Measurements from ENCODE around the gene NHERF1.

The NHERF1 gene

GRCh38 chr17:74784125-74784810, 35.8 kb downstream of the NHERF1 start:
- no peak for DNase-seq (ENCODE audit: low read depth)

- no peak for DNase-seq (ENCODE audit: low read depth)
Observed at GRCh38 chr17:74785096-74785980, 36.9 kb downstream of the NHERF1 start.

- no peak for DNase-seq (ENCODE audit: low read depth)
Observed at GRCh38 chr17:74785981-74786360, 37.5 kb downstream of the NHERF1 start.

- no peak for DNase-seq (ENCODE audit: low read depth)
Observed at GRCh38 chr17:74786431-74787055, 38.1 kb downstream of the NHERF1 start.

GRCh38 chr17:74790161-74791058, 42.0 kb downstream of the NHERF1 start:
- no peak for DNase-seq (ENCODE audit: low read depth)

- no peak for DNase-seq (ENCODE audit: low read depth)
Observed at GRCh38 chr17:74792586-74793105, 44.2 kb downstream of the NHERF1 start.

GRCh38 chr17:74795327-74796020, 47.0 kb downstream of the NHERF1 start:
- DNase-seq (ENCODE audit: low read depth) = no peak

- no peak for DNase-seq (ENCODE audit: low read depth)
Observed at GRCh38 chr17:74796211-74796610, 47.8 kb downstream of the NHERF1 start.

GRCh38 chr17:74796866-74797265, 48.4 kb downstream of the NHERF1 start:
- no peak for DNase-seq (ENCODE audit: low read depth)

- no peak for DNase-seq (ENCODE audit: low read depth)
Observed at GRCh38 chr17:74797824-74798223, 49.4 kb downstream of the NHERF1 start.

GRCh38 chr17:74798239-74798707, 49.8 kb downstream of the NHERF1 start:
- DNase-seq (ENCODE audit: low read depth) = no peak

GRCh38 chr17:74799097-74799496, 50.7 kb downstream of the NHERF1 start:
- no peak for DNase-seq (ENCODE audit: low read depth)

- DNase-seq (ENCODE audit: low read depth) = no peak
Observed at GRCh38 chr17:74800531-74800930, 52.1 kb downstream of the NHERF1 start.

GRCh38 chr17:74801896-74802295, 53.5 kb downstream of the NHERF1 start:
- no peak for DNase-seq (ENCODE audit: low read depth)

- no peak for DNase-seq (ENCODE audit: low read depth)
Observed at GRCh38 chr17:74803388-74803930, 55.0 kb downstream of the NHERF1 start.

- DNase-seq (ENCODE audit: low read depth) = no peak
Observed at GRCh38 chr17:74803971-74804370, 55.5 kb downstream of the NHERF1 start.

GRCh38 chr17:74804683-74805082, 56.3 kb downstream of the NHERF1 start:
- no peak for DNase-seq (ENCODE audit: low read depth)

- no peak for DNase-seq (ENCODE audit: low read depth)
Observed at GRCh38 chr17:74805591-74805991, 57.2 kb downstream of the NHERF1 start.

GRCh38 chr17:74806334-74806733, 57.9 kb downstream of the NHERF1 start:
- no peak for DNase-seq (ENCODE audit: low read depth)

- DNase-seq (ENCODE audit: low read depth) = no peak
Observed at GRCh38 chr17:74807441-74807840, 59.0 kb downstream of the NHERF1 start.

- no peak for DNase-seq (ENCODE audit: low read depth)
Observed at GRCh38 chr17:74807925-74808324, 59.5 kb downstream of the NHERF1 start.
